Measurements from ENCODE around the gene TEC. TPM values are rescaled to one million over a fixed set of nuclear protein-coding genes. Genes with fewer than 3 reads are reported as not detected.
"Not testable (repeated sequence)": the region's sequence is repeated elsewhere in the genome, so short reads cannot be mapped to it uniquely, and the experiment has no call there.

Gene TEC
- total RNA-seq, 1 donor from 2014 or later, result 3.4 TPM

- DNase-seq (ENCODE audit: low spot score), result no peak
Measured at GRCh38 chr4:48242511-48243195, 27.0 kb downstream of the TEC start.

GRCh38 chr4:48241731-48242130, 27.9 kb downstream of the TEC start:
- DNase-seq (ENCODE audit: low spot score), result no peak

- DNase-seq (ENCODE audit: low spot score), result no peak
Measured at GRCh38 chr4:48237996-48238645, 31.5 kb downstream of the TEC start.

- DNase-seq (ENCODE audit: low spot score), result no peak
Measured at GRCh38 chr4:48235050-48235449, 34.6 kb downstream of the TEC start.

GRCh38 chr4:48234575-48234974, 35.1 kb downstream of the TEC start:
- DNase-seq (ENCODE audit: low spot score), result no peak

- DNase-seq (ENCODE audit: low spot score), result no peak
Measured at GRCh38 chr4:48228949-48229348, 40.7 kb downstream of the TEC start.

GRCh38 chr4:48227662-48228061, 42.0 kb downstream of the TEC start:
- DNase-seq (ENCODE audit: low spot score), result no peak

GRCh38 chr4:48226199-48226598, 43.4 kb downstream of the TEC start:
- no peak for DNase-seq (ENCODE audit: low spot score)

GRCh38 chr4:48225368-48226141, 44.1 kb downstream of the TEC start:
- DNase-seq (ENCODE audit: low spot score), result no peak

- DNase-seq (ENCODE audit: low spot score), result no peak
Measured at GRCh38 chr4:48224606-48225005, 45.0 kb downstream of the TEC start.

- no peak for DNase-seq (ENCODE audit: low spot score)
Measured at GRCh38 chr4:48223633-48224295, 45.9 kb downstream of the TEC start.

GRCh38 chr4:48222491-48222890, 47.1 kb downstream of the TEC start:
- DNase-seq (ENCODE audit: low spot score), result no peak

- not testable (repeated sequence) for DNase-seq (ENCODE audit: low spot score)
Measured at GRCh38 chr4:48219430-48219829, 50.2 kb downstream of the TEC start.

- no peak for DNase-seq (ENCODE audit: low spot score)
Measured at GRCh38 chr4:48216563-48216962, 53.1 kb downstream of the TEC start.

GRCh38 chr4:48215977-48216376, 53.7 kb downstream of the TEC start:
- DNase-seq (ENCODE audit: low spot score), result no peak

- DNase-seq (ENCODE audit: low spot score), result no peak
Measured at GRCh38 chr4:48212165-48212564, 57.5 kb downstream of the TEC start.

GRCh38 chr4:48210966-48211328, 58.7 kb downstream of the TEC start:
- DNase-seq (ENCODE audit: low spot score), result no peak

GRCh38 chr4:48205626-48206025, 64.0 kb downstream of the TEC start:
- DNase-seq (ENCODE audit: low spot score), result no peak

GRCh38 chr4:48205107-48205506, 64.5 kb downstream of the TEC start:
- DNase-seq (ENCODE audit: low spot score), result no peak

GRCh38 chr4:48203819-48204218, 65.8 kb downstream of the TEC start:
- DNase-seq (ENCODE audit: low spot score), result no peak

- DNase-seq (ENCODE audit: low spot score), result no peak
Measured at GRCh38 chr4:48197643-48198237, 71.9 kb downstream of the TEC start.
